Sigmoid colon (tissue), 7 donors: ENCODE data around the gene TYMP. TPM values are rescaled to one million over a fixed set of nuclear protein-coding genes. Genes with fewer than 3 reads are reported as not detected.

ENCODE experiments used
- DNase-seq: peaks from one replicate; pipeline ENCODE4 v3.0.0-alpha.2; 2019
- H3K27ac ChIP-seq, 4 donors: fragments of 200-600 bp; sonication (generic); one replicate each; pipeline ENCODE4 v1.5.1; 2016 to 2019; ENCODE audit warnings: mild to moderate bottlenecking in 1 of 4
- H3K27me3 ChIP-seq, 3 donors: fragments of 200-600 bp; sonication (generic); one replicate each; pipeline ENCODE4 v1.5.1; 2019; ENCODE audit warnings: mild to moderate bottlenecking in 1 of 3
- H3K36me3 ChIP-seq, 4 donors: fragments of 200-600 bp; sonication (generic); one replicate each; pipeline ENCODE4 v1.5.1; 2016 to 2019
- H3K4me1 ChIP-seq, 4 donors: fragments of 200-600 bp; sonication (generic); one replicate each; pipeline ENCODE4 v1.5.1; 2017 to 2019
- H3K4me3 ChIP-seq, 4 donors: fragments of 200-600 bp; sonication (generic); one replicate each; pipeline ENCODE4 v1.5.1; 2017 to 2019; ENCODE audit warnings: mild to moderate bottlenecking in 2 of 4, moderate library complexity in 1 of 4
- H3K9me3 ChIP-seq, 4 donors: fragments of 200-600 bp in 3 of 4; sonication (generic) in 3 of 4; one replicate each; pipeline versions ENCODE4 v1.5.1 to v1.6.1; 2013 to 2019
- EP300 ChIP-seq, 4 donors: sonication (generic); formaldehyde crosslinking; IDR thresholded peaks; one replicate each; pipeline ENCODE4 v1.6.1; 2017; ENCODE audit warnings: antibody characterized with exemption in 4 of 4
- POLR2A ChIP-seq, 2 donors: fragments of 450-650 bp; IDR thresholded peaks; one replicate each; pipeline ENCODE4 v1.6.1; 2016; ENCODE audit warnings: antibody characterized with exemption in 2 of 2, mild to moderate bottlenecking in 2 of 2, moderate library complexity in 2 of 2
- POLR2AphosphoS5 ChIP-seq, 4 donors: sonication (generic); formaldehyde crosslinking; IDR thresholded peaks; one replicate each; pipeline ENCODE4 v1.6.1; 2017; ENCODE audit warnings: antibody characterized with exemption in 4 of 4
- WGBS, 2 donors: extraction: QIAGEN DNeasy Blood & Tissue Kit; methylation state at CpG; one replicate each; pipeline ENCODE4 v1.1.7; 2013; 5-methylcytosine and 5-hydroxymethylcytosine counted together
- intact Hi-C: fragments of 100-400 bp; cut with DNase I; formaldehyde crosslinking; loops from one replicate; pipeline ENCODE4 v1.15.1; 2023
- polyA plus RNA-seq, 3 donors: library from polyadenylated mRNA; stranded (reverse); fragments of 200-250 nt; gene quantifications; one replicate each; pipeline ENCODE4 v1.2.3, GENCODE V29; 2013
- total RNA-seq, 4 donors: library from RNA; depleted of rRNA; stranded (reverse); fragments of >200 nt; gene quantifications; one replicate each; pipeline ENCODE4 v1.1.0, GENCODE V29; 2016
- TF ChIP-seq, protein P1 (sequence below), 4 experiments: fragments of 450-650 bp in 3 of 4; fragments of 200-600 bp in 1 of 4; IDR thresholded peaks; one replicate each; pipeline ENCODE4 v1.5.1; 2016 to 2019; ENCODE audit warnings: antibody characterized with exemption in 4 of 4, mild to moderate bottlenecking in 3 of 4, moderate library complexity in 2 of 4
- donor health status: healthy with polysubstance abuse.
- donor health status: Bipolar disorder and iron deficiency.
- donor health status: healthy.

Gene TYMP
- total and polyA plus RNA-seq, 7 donors, result 17.4 to 169 (median 23.0) TPM

GRCh38 chr22:50517495-50518260, 12.1 kb downstream of the TYMP start:
- WGBS, 2 donors, result 83 to 90% methylated on average over 20 of the region's 20 CpGs
- no peak overlapping the region for H3K4me3 ChIP-seq
- no peak for DNase-seq
- intact Hi-C loops, result no loop called here
- H3K9me3 ChIP-seq, result no peaks in the 10 kb centered on the region
- H3K27me3 ChIP-seq, result no peaks in the 10 kb centered on the region
- H3K27ac ChIP-seq, result no peak overlapping the region
- peaks cover 36 to 65% (median 43%) of the 10 kb centered on the region in 4 donors for H3K36me3 ChIP-seq
- TF ChIP-seq POLR2A (IDR thresholded peaks at IDR 0.05), result no peak
- TF ChIP-seq EP300 (IDR thresholded peaks at IDR 0.05), result no peak
- no peak for TF ChIP-seq POLR2AphosphoS5 (IDR thresholded peaks at IDR 0.05)
- TF ChIP-seq, protein P1, sequence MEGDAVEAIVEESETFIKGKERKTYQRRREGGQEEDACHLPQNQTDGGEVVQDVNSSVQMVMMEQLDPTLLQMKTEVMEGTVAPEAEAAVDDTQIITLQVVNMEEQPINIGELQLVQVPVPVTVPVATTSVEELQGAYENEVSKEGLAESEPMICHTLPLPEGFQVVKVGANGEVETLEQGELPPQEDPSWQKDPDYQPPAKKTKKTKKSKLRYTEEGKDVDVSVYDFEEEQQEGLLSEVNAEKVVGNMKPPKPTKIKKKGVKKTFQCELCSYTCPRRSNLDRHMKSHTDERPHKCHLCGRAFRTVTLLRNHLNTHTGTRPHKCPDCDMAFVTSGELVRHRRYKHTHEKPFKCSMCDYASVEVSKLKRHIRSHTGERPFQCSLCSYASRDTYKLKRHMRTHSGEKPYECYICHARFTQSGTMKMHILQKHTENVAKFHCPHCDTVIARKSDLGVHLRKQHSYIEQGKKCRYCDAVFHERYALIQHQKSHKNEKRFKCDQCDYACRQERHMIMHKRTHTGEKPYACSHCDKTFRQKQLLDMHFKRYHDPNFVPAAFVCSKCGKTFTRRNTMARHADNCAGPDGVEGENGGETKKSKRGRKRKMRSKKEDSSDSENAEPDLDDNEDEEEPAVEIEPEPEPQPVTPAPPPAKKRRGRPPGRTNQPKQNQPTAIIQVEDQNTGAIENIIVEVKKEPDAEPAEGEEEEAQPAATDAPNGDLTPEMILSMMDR (IDR thresholded peaks at IDR 0.05), result no peak
- H3K4me1 ChIP-seq, result no peaks in the 10 kb centered on the region

DNA sequence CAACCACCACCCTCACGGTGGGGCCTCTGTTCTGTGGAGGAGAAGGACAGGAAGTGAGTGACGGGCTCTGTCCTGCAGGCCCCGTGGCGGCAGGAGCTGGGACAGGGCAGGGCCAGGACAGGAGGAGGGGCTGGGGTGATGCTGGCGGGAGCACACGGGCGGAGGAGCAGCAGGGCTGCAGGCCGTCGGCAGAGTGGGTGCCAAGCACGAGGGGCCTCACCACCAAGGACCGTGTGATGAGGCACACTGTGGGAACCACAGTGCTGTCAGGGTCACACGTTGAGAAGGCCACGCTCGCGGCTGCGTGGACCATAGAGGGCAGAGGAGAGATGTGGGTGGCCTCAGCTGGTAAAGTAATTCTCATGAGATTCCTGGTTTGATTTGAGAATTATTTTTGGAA, 12.9 kb downstream of the TYMP start:
- Histone ChIP-seq H3K4me1 (no peaks in the 10 kb centered on the region), H3K9me3 (no peaks in the 10 kb centered on the region), H3K27me3 (no peaks in the 10 kb centered on the region), H3K4me3 (no peak overlapping the region), H3K36me3 (peaks cover 29 to 57% (median 35%) of the 10 kb centered on the region in 4 donors), H3K27ac (no peak overlapping the region)
- 85 to 87% methylated on average over 16 of the region's 16 CpGs for WGBS, 2 donors
- intact Hi-C loops, result no loop called here
- TF ChIP-seq EP300 (IDR thresholded peaks at IDR 0.05), result no peak
- no peak for TF ChIP-seq POLR2A (IDR thresholded peaks at IDR 0.05)
- TF ChIP-seq, protein P1 (IDR thresholded peaks at IDR 0.05), result no peak
- TF ChIP-seq POLR2AphosphoS5 (IDR thresholded peaks at IDR 0.05), result no peak
- no peak for DNase-seq

DNA sequence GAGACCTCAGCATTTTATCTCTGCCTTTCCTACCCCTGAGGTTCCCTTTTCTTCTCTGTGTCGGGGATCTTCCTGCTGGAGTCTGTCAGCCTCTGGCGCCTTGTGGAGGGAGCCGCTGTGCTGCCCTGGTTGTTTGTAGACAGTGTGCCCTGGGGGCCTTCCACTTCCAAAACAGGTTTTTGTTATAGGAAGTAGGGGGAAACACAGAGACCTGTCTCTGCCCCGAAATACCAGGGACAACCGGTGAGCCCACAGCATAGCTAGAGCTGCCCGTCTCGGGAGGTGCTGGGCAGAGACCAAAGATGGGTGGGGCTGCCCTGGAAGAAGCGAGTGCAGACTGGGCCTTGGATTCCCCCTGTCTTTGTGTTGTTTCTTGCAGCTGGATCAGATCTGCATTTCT, 13.7 kb downstream of the TYMP start:
- Histone ChIP-seq H3K4me1 (no peaks in the 10 kb centered on the region), H3K9me3 (no peaks in the 10 kb centered on the region), H3K36me3 (peaks cover 24 to 49% (median 28%) of the 10 kb centered on the region in 4 donors), H3K4me3 (no peak overlapping the region), H3K27me3 (no peaks in the 10 kb centered on the region), H3K27ac (no peak overlapping the region)
- DNase-seq, result no peak
- 92 to 93% methylated on average over 8 of the region's 8 CpGs for WGBS, 2 donors
- intact Hi-C loops, result no loop called here
- TF ChIP-seq, protein P1 (IDR thresholded peaks at IDR 0.05), result no peak
- TF ChIP-seq POLR2AphosphoS5 (IDR thresholded peaks at IDR 0.05) (no peak), POLR2A (IDR thresholded peaks at IDR 0.05) (no peak), EP300 (IDR thresholded peaks at IDR 0.05) (no peak)

DNA sequence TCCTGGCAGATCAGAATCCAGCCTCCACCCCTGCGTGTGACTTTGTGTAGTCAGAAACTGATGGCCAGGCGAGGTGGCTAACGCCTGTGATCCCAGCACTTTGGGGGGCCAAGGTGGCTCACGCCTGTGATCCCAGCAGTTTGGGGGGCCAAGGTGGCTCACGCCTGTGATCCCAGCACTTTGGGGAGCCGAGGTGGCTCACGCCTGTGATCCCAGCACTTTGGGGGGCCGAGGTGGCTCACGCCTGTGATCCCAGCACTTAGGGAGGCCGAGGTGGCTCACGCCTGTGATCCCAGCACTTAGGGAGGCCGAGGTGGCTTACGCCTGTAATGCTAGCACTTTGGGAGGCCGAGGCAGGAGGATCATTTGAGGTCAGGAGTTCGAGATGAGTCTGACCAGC, 16.6 kb downstream of the TYMP start:
- H3K36me3 ChIP-seq, result peaks cover 8 to 20% (median 12%) of the 10 kb centered on the region in 4 donors
- H3K9me3 ChIP-seq, result no peaks in the 10 kb centered on the region
- no peak for DNase-seq
- peaks cover 0 to 20% (median 11%) of the 10 kb centered on the region in 4 donors for H3K4me1 ChIP-seq
- no peaks in the 10 kb centered on the region for H3K27me3 ChIP-seq
- intact Hi-C loops, result no loop called here
- TF ChIP-seq EP300 (IDR thresholded peaks at IDR 0.05) (no peak), POLR2A (IDR thresholded peaks at IDR 0.05) (no peak), POLR2AphosphoS5 (IDR thresholded peaks at IDR 0.05) (no peak)
- TF ChIP-seq, protein P1 (IDR thresholded peaks at IDR 0.05), result no peak
- H3K27ac ChIP-seq, result no peak overlapping the region
- no peak overlapping the region for H3K4me3 ChIP-seq
- WGBS, 2 donors, result 96% methylated on average over 15 of the region's 15 CpGs
